ENCODE measurements around the gene SGK1. TPM values are rescaled to one million over a fixed set of nuclear protein-coding genes. Genes with fewer than 3 reads are reported as not detected.
A peak's percentile ranks its signal among the peaks of the same experiment; 100 is the strongest.
"Not testable (repeated sequence)": the region's sequence is repeated elsewhere in the genome, so short reads cannot be mapped to it uniquely, and the experiment has no call there.

The SGK1 gene
- total and polyA plus RNA-seq, 7 experiments from 2014 or later, result 6.9 to 443 (median 21.3) TPM

- Mint-ChIP-seq H3K27ac (peak overlapping the region in 1 of 9 donors; percentile 5), H3K27me3 (peaks cover 0 to 2% (median 0%) of the 10 kb centered on the region in 5 donors), H3K4me1 (peaks cover 0 to 24% (median 7%) of the 10 kb centered on the region in 7 donors), H3K9me3 (peaks cover 0 to 16% (median 8%) of the 10 kb centered on the region in 11 donors), H3K4me3 (no peak overlapping the region), H3K36me3 (peaks cover 4 to 16% (median 7%) of the 10 kb centered on the region in 5 donors)
- no peaks in the 10 kb centered on the region for H3K9me3 ChIP-seq (ENCODE audit: control insufficient read depth in 2 of 3, low read length in 3 of 3)
- H3K4me3 ChIP-seq (ENCODE audit: low read length), result no peak overlapping the region
- CTCF ChIA-PET, result interaction anchor here (1.0 kb wide), 1 partner anchor 441 kb away, joined by 7 read pairs; no protein-coding TSS in a partner anchor
- no peaks in the 10 kb centered on the region for H3K36me3 ChIP-seq (ENCODE audit: control insufficient read depth in 2 of 3, insufficient read depth in 3 of 3, low read length in 3 of 3)
- no peak overlapping the region for H3K27ac ChIP-seq (ENCODE audit: low read depth, low read length)
- no peaks in the 10 kb centered on the region for H3K4me1 ChIP-seq (ENCODE audit: control insufficient read depth in 2 of 2, insufficient read depth in 2 of 2, low read length in 2 of 2)
- POLR2A ChIA-PET, result interaction anchor here (0.9 kb wide), 1 partner anchor 144 kb away, joined by 3 read pairs; no protein-coding TSS in a partner anchor
- ATAC-seq (no peak), DNase-seq (no peak)
- intact Hi-C loops (cut with micrococcal nuclease), result no loop called here
- H3K27me3 ChIP-seq (ENCODE audit: control insufficient read depth in 2 of 2, insufficient read depth in 2 of 2, low read length in 2 of 2), result no peaks in the 10 kb centered on the region
Observed at GRCh38 chr6:134199848-134200606, 117.9 kb downstream of the SGK1 start.

DNA sequence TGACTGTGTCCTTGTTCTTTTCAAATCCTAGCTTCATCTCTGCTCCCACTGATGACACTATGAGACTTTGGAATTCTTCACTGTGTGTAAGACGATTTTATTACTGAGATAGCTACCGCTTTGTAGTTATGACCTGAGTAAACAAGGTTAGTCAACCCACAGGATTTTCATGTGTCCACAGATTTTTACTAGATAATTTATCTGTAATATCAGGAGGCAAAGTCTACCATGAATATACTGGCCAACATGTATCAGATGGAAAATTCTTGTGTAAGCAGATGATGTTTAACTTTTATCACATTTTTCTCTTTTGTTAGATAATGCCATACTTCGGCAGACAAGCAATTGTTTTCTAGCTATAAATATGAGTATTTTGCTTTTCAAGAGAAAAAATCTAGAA lies 119.8 kb downstream of the SGK1 start:
- CTCF ChIA-PET, result no interaction called here
- intact Hi-C loops (cut with micrococcal nuclease), result no loop called here
- POLR2A ChIA-PET, result interaction anchor here (0.6 kb wide), 1 partner anchor 410 kb away, joined by 4 read pairs; no protein-coding TSS in a partner anchor
- ATAC-seq (no peak), DNase-seq (no peak)
- Mint-ChIP-seq H3K4me3 (no peak overlapping the region), H3K27ac (no peak overlapping the region), H3K36me3 (peaks cover 0 to 11% (median 0%) of the 10 kb centered on the region in 5 donors), H3K9me3 (peaks cover 0 to 6% (median 0%) of the 10 kb centered on the region in 11 donors), H3K4me1 (peaks cover 5 to 30% (median 9%) of the 10 kb centered on the region in 7 donors), H3K27me3 (no peaks in the 10 kb centered on the region)
- Histone ChIP-seq H3K36me3 (ENCODE audit: control insufficient read depth in 2 of 3, insufficient read depth in 3 of 3, low read length in 3 of 3) (no peaks in the 10 kb centered on the region), H3K27ac (ENCODE audit: low read depth, low read length) (no peak overlapping the region), H3K4me3 (ENCODE audit: low read length) (no peak overlapping the region), H3K4me1 (ENCODE audit: control insufficient read depth in 2 of 2, insufficient read depth in 2 of 2, low read length in 2 of 2) (no peaks in the 10 kb centered on the region), H3K9me3 (ENCODE audit: control insufficient read depth in 2 of 3, low read length in 3 of 3) (no peaks in the 10 kb centered on the region), H3K27me3 (ENCODE audit: control insufficient read depth in 2 of 2, insufficient read depth in 2 of 2, low read length in 2 of 2) (no peaks in the 10 kb centered on the region)

GRCh38 chr6:134197685-134198084 lies 120.2 kb downstream of the SGK1 start:
- H3K27ac ChIP-seq (ENCODE audit: low read depth, low read length); ATAC-seq; H3K4me3 ChIP-seq (ENCODE audit: low read length); H3K4me3 Mint-ChIP-seq; H3K27me3 ChIP-seq (ENCODE audit: control insufficient read depth in 2 of 2, insufficient read depth in 2 of 2, low read length in 2 of 2); DNase-seq; H3K27me3 Mint-ChIP-seq; H3K27ac Mint-ChIP-seq; CTCF ChIA-PET; H3K9me3 ChIP-seq (ENCODE audit: control insufficient read depth in 2 of 3, low read length in 3 of 3); H3K4me1 ChIP-seq (ENCODE audit: control insufficient read depth in 2 of 2, insufficient read depth in 2 of 2, low read length in 2 of 2); H3K36me3 ChIP-seq (ENCODE audit: control insufficient read depth in 2 of 3, insufficient read depth in 3 of 3, low read length in 3 of 3); intact Hi-C loops (cut with micrococcal nuclease); H3K9me3 Mint-ChIP-seq: not testable (repeated sequence)
- peaks cover 0 to 11% (median 0%) of the 10 kb centered on the region in 5 donors for H3K36me3 Mint-ChIP-seq
- peaks cover 6 to 32% (median 11%) of the 10 kb centered on the region in 7 donors for H3K4me1 Mint-ChIP-seq
- POLR2A ChIA-PET, result interaction anchor here (0.6 kb wide), 1 partner anchor 411 kb away, joined by 4 read pairs; no protein-coding TSS in a partner anchor

DNA sequence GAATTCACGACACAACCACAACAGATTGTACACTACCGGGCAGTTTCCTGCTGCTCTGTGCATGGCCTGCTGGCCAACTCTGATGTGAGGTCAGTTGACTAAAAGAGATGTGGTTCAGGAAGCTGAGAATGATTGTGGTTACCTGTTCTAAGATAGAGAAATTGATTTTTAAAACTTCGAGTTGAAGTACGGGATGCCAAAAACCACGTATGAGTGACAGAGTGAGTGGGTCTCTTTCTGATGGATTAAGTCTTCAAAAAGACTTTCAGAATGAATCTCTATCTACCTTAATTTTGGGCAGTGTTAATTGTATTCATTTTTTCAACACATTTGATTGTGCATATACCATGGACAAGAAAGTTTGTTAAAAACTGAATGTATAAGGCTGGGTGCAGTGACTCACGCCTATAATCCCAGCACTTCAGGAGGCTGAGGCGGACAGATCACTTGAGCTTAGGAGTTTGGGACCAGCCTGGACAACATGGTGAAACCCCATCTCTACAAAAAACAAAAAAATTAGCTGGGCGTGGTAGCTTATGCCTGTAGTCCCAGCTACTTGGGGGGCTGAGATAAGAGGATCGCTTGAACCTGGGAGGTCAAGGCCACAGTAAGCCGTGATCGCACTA lies 121.2 kb downstream of the SGK1 start:
- H3K36me3 Mint-ChIP-seq, result peaks cover 0 to 11% (median 0%) of the 10 kb centered on the region in 5 donors
- ATAC-seq, result peak; percentile 53
- no peak overlapping the region for H3K27ac ChIP-seq (ENCODE audit: low read depth, low read length)
- no peak overlapping the region for H3K4me3 Mint-ChIP-seq
- POLR2A ChIA-PET, result no interaction called here
- H3K27me3 Mint-ChIP-seq, result no peaks in the 10 kb centered on the region
- H3K27me3 ChIP-seq (ENCODE audit: control insufficient read depth in 2 of 2, insufficient read depth in 2 of 2, low read length in 2 of 2), result no peaks in the 10 kb centered on the region
- no peaks in the 10 kb centered on the region for H3K36me3 ChIP-seq (ENCODE audit: control insufficient read depth in 2 of 3, insufficient read depth in 3 of 3, low read length in 3 of 3)
- intact Hi-C loops (cut with micrococcal nuclease), result no loop called here
- H3K9me3 Mint-ChIP-seq, result no peaks in the 10 kb centered on the region
- no peak overlapping the region for H3K4me3 ChIP-seq (ENCODE audit: low read length)
- no peaks in the 10 kb centered on the region for H3K9me3 ChIP-seq (ENCODE audit: control insufficient read depth in 2 of 3, low read length in 3 of 3)
- peaks cover 6 to 37% (median 11%) of the 10 kb centered on the region in 7 donors for H3K4me1 Mint-ChIP-seq
- H3K27ac Mint-ChIP-seq, result peak overlapping the region in 2 of 9 donors; percentile 34 to 74
- H3K4me1 ChIP-seq (ENCODE audit: control insufficient read depth in 2 of 2, insufficient read depth in 2 of 2, low read length in 2 of 2), result no peaks in the 10 kb centered on the region
- DNase-seq, result no peak
- CTCF ChIA-PET, result no interaction called here

DNA sequence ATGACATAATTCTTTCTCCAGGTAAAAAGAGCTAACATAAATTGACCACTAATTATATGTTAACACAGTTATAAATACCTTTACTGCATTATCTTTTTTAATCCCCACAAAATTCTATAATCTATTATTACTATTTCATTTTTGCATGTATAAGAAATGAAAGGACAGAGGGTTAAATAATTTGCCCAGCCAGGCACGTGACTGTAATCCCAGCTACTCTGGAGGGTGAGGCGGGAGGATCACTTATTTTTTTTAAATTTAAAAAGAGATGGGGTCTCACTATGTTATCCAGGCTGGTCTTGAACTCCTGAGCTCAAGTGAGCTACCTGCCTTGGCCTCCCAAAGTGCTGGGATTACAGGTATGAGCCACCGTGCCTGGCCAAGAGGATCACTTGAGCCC lies 121.9 kb downstream of the SGK1 start:
- ATAC-seq (no peak), DNase-seq (no peak)
- CTCF ChIA-PET, result no interaction called here
- Histone ChIP-seq H3K27ac (ENCODE audit: low read depth, low read length) (no peak overlapping the region), H3K4me1 (ENCODE audit: control insufficient read depth in 2 of 2, insufficient read depth in 2 of 2, low read length in 2 of 2) (no peaks in the 10 kb centered on the region), H3K4me3 (ENCODE audit: low read length) (no peak overlapping the region), H3K36me3 (ENCODE audit: control insufficient read depth in 2 of 3, insufficient read depth in 3 of 3, low read length in 3 of 3) (no peaks in the 10 kb centered on the region), H3K27me3 (ENCODE audit: control insufficient read depth in 2 of 2, insufficient read depth in 2 of 2, low read length in 2 of 2) (no peaks in the 10 kb centered on the region), H3K9me3 (ENCODE audit: control insufficient read depth in 2 of 3, low read length in 3 of 3) (no peaks in the 10 kb centered on the region)
- intact Hi-C loops (cut with micrococcal nuclease), result no loop called here
- Mint-ChIP-seq H3K9me3 (no peaks in the 10 kb centered on the region), H3K27me3 (no peaks in the 10 kb centered on the region), H3K4me3 (no peak overlapping the region), H3K4me1 (peaks cover 5 to 42% (median 16%) of the 10 kb centered on the region in 7 donors), H3K36me3 (peaks cover 0 to 11% (median 0%) of the 10 kb centered on the region in 5 donors), H3K27ac (peak overlapping the region in 1 of 9 donors; percentile 45)
- POLR2A ChIA-PET, result interaction anchor here (0.7 kb wide), 1 partner anchor 47 kb away, joined by 3 read pairs; no protein-coding TSS in a partner anchor

- Mint-ChIP-seq H3K4me3 (no peak overlapping the region), H3K27me3 (no peaks in the 10 kb centered on the region), H3K27ac (peak overlapping the region in 1 of 9 donors; percentile 45), H3K4me1 (peaks cover 5 to 47% (median 21%) of the 10 kb centered on the region in 7 donors), H3K36me3 (peaks cover 0 to 11% (median 0%) of the 10 kb centered on the region in 5 donors), H3K9me3 (no peaks in the 10 kb centered on the region)
- ChIA-PET POLR2A (interaction anchor here (0.6 to 0.7 kb wide), 2 partner anchors 9 to 48 kb away, joined by 3 read pairs; no protein-coding TSS in a partner anchor), CTCF (interaction anchor here (0.9 kb wide), 1 partner anchor 17 kb away, joined by 3 read pairs; no protein-coding TSS in a partner anchor)
- Histone ChIP-seq H3K4me3 (ENCODE audit: low read length) (no peak overlapping the region), H3K27ac (ENCODE audit: low read depth, low read length) (no peak overlapping the region), H3K36me3 (ENCODE audit: control insufficient read depth in 2 of 3, insufficient read depth in 3 of 3, low read length in 3 of 3) (no peaks in the 10 kb centered on the region), H3K27me3 (ENCODE audit: control insufficient read depth in 2 of 2, insufficient read depth in 2 of 2, low read length in 2 of 2) (no peaks in the 10 kb centered on the region), H3K9me3 (ENCODE audit: control insufficient read depth in 2 of 3, low read length in 3 of 3) (no peaks in the 10 kb centered on the region), H3K4me1 (ENCODE audit: control insufficient read depth in 2 of 2, insufficient read depth in 2 of 2, low read length in 2 of 2) (no peaks in the 10 kb centered on the region)
- no peak for ATAC-seq
- intact Hi-C loops (cut with micrococcal nuclease), result no loop called here
- DNase-seq, result no peak
Observed at GRCh38 chr6:134195164-134195906, 122.6 kb downstream of the SGK1 start.
